B cell (primary cell): ENCODE results near the gene SPATA2. TPM values are rescaled to one million over a fixed set of nuclear protein-coding genes. Genes with fewer than 3 reads are reported as not detected.

Experiments
- ATAC-seq: fragments of 200-7000 bp; cut with Tn5 transposase; one replicate; pipeline ENCODE4 v1.10.0; 2021; ENCODE audit warnings: low read depth, mild to moderate bottlenecking, moderate number of reproducible peaks, moderate library complexity
- CTCF ChIA-PET: fragments of 350-600 bp; sonication (Branson Sonifier 250); formaldehyde crosslinking; loops from one replicate; lab custom pipeline; 2021; ENCODE audit warnings: antibody characterized with exemption, inconsistent platforms; lab: Charles Lee
- POLR2A ChIA-PET: fragments of 350-600 bp; sonication (Branson Sonifier 250); formaldehyde crosslinking; loops from one replicate; lab custom pipeline; 2021; ENCODE audit warnings: antibody characterized with exemption; lab: Charles Lee
- DNase-seq: peaks from one replicate; pipeline ENCODE4 v3.0.0; 2013
- H2AFZ ChIP-seq: 2 replicates; pipeline ENCODE4 v1.6.1; 2012; ENCODE audit warnings: mild to moderate bottlenecking, low read depth, low read length; ENCODE audit not compliant: insufficient read depth, poor library complexity, severe bottlenecking
- H3K27ac ChIP-seq, 2 donors: 1 replicate in 1 of 2; 2 replicates in 1 of 2; pipeline ENCODE4 v1.5.1; 2012 to 2013; ENCODE audit warnings: low read length in 2 of 2, mild to moderate bottlenecking in 2 of 2, moderate library complexity in 1 of 2
- H3K27me3 ChIP-seq, 4 experiments: fragments of 200-600 bp in 1 of 4; sonication (generic) in 1 of 4; replicated peaks in 1 of 4; 1 replicate in 2 of 4; 2 replicates in 2 of 4; pipeline versions ENCODE4 v1.6.1 to v1.7.0; 2013 to 2016; ENCODE audit warnings: low read length in 3 of 4, mild to moderate bottlenecking in 2 of 4, mixed read lengths in 1 of 4, moderate library complexity in 1 of 4; ENCODE audit not compliant: insufficient read depth in 4 of 4, control insufficient read depth in 3 of 4; ENCODE audit errors: control extremely low read depth in 1 of 4
- H3K36me3 ChIP-seq, 2 experiments: replicated peaks in 1 of 2; 1 replicate in 1 of 2; 2 replicates in 1 of 2; pipeline versions ENCODE4 v1.6.1 to v1.7.1; 2013; ENCODE audit warnings: low read length in 1 of 2; ENCODE audit not compliant: insufficient read depth in 2 of 2, control insufficient read depth in 1 of 2; ENCODE audit errors: control extremely low read depth in 1 of 2, extremely low read depth in 1 of 2
- H3K4me1 ChIP-seq, 2 donors: fragments of 200-600 bp in 1 of 2; sonication (generic) in 1 of 2; 1 replicate in 1 of 2; 2 replicates in 1 of 2; pipeline versions ENCODE4 v1.5.1 to v1.6.1; 2013 to 2017; ENCODE audit warnings: low read length in 2 of 2; ENCODE audit not compliant: control insufficient read depth in 2 of 2, insufficient read depth in 2 of 2
- H3K4me2 ChIP-seq: replicated peaks from 2 replicates; pipeline ENCODE3; 2012; ENCODE audit warnings: mild to moderate bottlenecking, low read depth, low read length; ENCODE audit not compliant: poor library complexity, severe bottlenecking
- H3K4me3 ChIP-seq, 5 experiments: fragments of 200-600 bp in 1 of 5; sonication (generic) in 1 of 5; 1 replicate in 3 of 5; 2 replicates in 2 of 5; pipeline versions ENCODE4 v1.5.1 to v1.7.0; 2011 to 2016; ENCODE audit warnings: low read length in 4 of 5, mild to moderate bottlenecking in 4 of 5, low read depth in 2 of 5, control low read depth in 1 of 5, moderate library complexity in 1 of 5; ENCODE audit not compliant: insufficient read depth in 1 of 5; ENCODE audit errors: control extremely low read depth in 1 of 5, extremely low read depth in 1 of 5
- H3K79me2 ChIP-seq: fragments of 200-600 bp; sonication (generic); one replicate; pipeline ENCODE4 v1.6.0; 2016; ENCODE audit warnings: low read length; ENCODE audit not compliant: control insufficient read depth, insufficient read depth
- H3K9ac ChIP-seq: fragments of 200-600 bp; sonication (generic); 2 replicates; pipeline ENCODE4 v1.6.1; 2017; ENCODE audit warnings: mild to moderate bottlenecking, low read length, moderate library complexity
- H3K9me3 ChIP-seq, 3 donors: one replicate each; pipeline versions ENCODE4 v1.6.1 to v1.7.1; 2013; ENCODE audit warnings: low read length in 2 of 3; ENCODE audit not compliant: control insufficient read depth in 2 of 3, insufficient read depth in 1 of 3; ENCODE audit errors: control extremely low read depth in 1 of 3
- H4K20me1 ChIP-seq: 2 replicates; pipeline ENCODE4 v1.6.0; 2012; ENCODE audit warnings: mild to moderate bottlenecking, low read length; ENCODE audit not compliant: insufficient read depth, control insufficient read depth, poor library complexity, severe bottlenecking
- H3K27ac Mint-ChIP-seq: one replicate; pipeline ENCODE4 v1.8.0; 2021; ENCODE audit warnings: mixed read lengths
- H3K27me3 Mint-ChIP-seq: one replicate; pipeline ENCODE4 v1.8.0; 2021; ENCODE audit warnings: mixed read lengths
- H3K4me1 Mint-ChIP-seq: one replicate; pipeline ENCODE4 v1.8.0; 2021; ENCODE audit warnings: mixed read lengths
- H3K4me3 Mint-ChIP-seq: one replicate; pipeline ENCODE4 v1.8.0; 2021; ENCODE audit warnings: mixed read lengths
- H3K9me3 Mint-ChIP-seq: one replicate; pipeline ENCODE4 v1.8.0; 2022; ENCODE audit warnings: mixed read lengths; ENCODE audit not compliant: insufficient read depth
- CTCF ChIP-seq: fragments of 200-600 bp; IDR thresholded peaks from one replicate; pipeline ENCODE4 v1.8.0; 2022; ENCODE audit warnings: antibody characterized with exemption, mild to moderate bottlenecking
- EZH2 ChIP-seq: IDR thresholded peaks from 2 replicates; pipeline ENCODE4 v1.6.1; 2012; ENCODE audit warnings: borderline replicate concordance, low read depth, mild to moderate bottlenecking, moderate library complexity, low read length; ENCODE audit not compliant: insufficient read depth, poor library complexity, severe bottlenecking
- whole genome bisulfite sequencing: methylation state at CpG from one replicate; pipeline ENCODE4 v1.1.5; 2013; ENCODE audit warnings: missing lambda C conversion rate; ENCODE audit not compliant: insufficient coverage; 5-methylcytosine and 5-hydroxymethylcytosine counted together
- intact Hi-C: fragments of 100-400 bp; cut with micrococcal nuclease; formaldehyde crosslinking; loops from one replicate; pipeline ENCODE4 v1.10.0; 2022
- polyA plus RNA-seq: library from polyadenylated mRNA; depleted of rRNA; stranded (reverse); fragments of >200 nt; gene quantifications from 2 replicates; pipeline ENCODE4 v1.2.3, GENCODE V29; 2012
- total RNA-seq, 2 donors: library from RNA; stranded (reverse); fragments of 120-200 nt in 1 of 2; gene quantifications; 1 replicate in 1 of 2; 2 replicates in 1 of 2; pipeline versions ENCODE4 v1.2.3 to v1.2.4, GENCODE V29; 2013 to 2022

SPATA2 gene
- total and polyA plus RNA-seq, 2 donors (not counting 1 experiment from before 2014, with no cell fraction given): 10.7 to 20.0 TPM

- Histone ChIP-seq H3K27ac (no peak overlapping the region), H3K9ac (no peak overlapping the region), H3K4me3 (no peak overlapping the region), H3K79me2 (peaks cover 73% of the 10 kb centered on the region), H3K9me3 (no peaks in the 10 kb centered on the region), H3K36me3 (peaks cover 0 to 1% of the 10 kb centered on the region in 2 experiments), H3K27me3 (no peaks in the 10 kb centered on the region), H3K4me1 (peaks cover 12 to 26% of the 10 kb centered on the region in 2 donors), H2AFZ (no peak overlapping the region), H3K4me2 (no peak overlapping the region), H4K20me1 (peaks cover 17% of the 10 kb centered on the region)
- H3K27me3 Mint-ChIP-seq: no peaks in the 10 kb centered on the region
- no peak for ATAC-seq
- intact Hi-C loops: loop anchor here (2.0 to 10.0 kb wide), 3 partner anchors 199 to 817 kb away; partner anchors contain the start of genes B4GALT5, PARD6B and UBE2V1
- CTCF ChIA-PET: interaction anchor here (0.7 to 2.3 kb wide), 9 partner anchors 12 to 303 kb away, joined by 3 to 7 read pairs (median 4); partner anchors contain the start of gene RNF114
- H3K27ac Mint-ChIP-seq: no peak overlapping the region
- no peak for DNase-seq
- no peaks in the 10 kb centered on the region for H3K9me3 Mint-ChIP-seq
- POLR2A ChIA-PET: no interaction called here
- H3K4me1 Mint-ChIP-seq: peaks cover 31% of the 10 kb centered on the region
- TF ChIP-seq CTCF: no peak
- TF ChIP-seq EZH2: no peak
- H3K4me3 Mint-ChIP-seq: peak overlapping the region; percentile 56
- WGBS: 99% methylated on average over 11 of the region's 16 CpGs
These were observed 1.8 kb downstream of the SPATA2 start for GRCh38 chr20:49913399-49914047.

GRCh38 chr20:49910340-49910706 is 5.0 kb downstream of the SPATA2 start:
- ATAC-seq: no peak
- CTCF ChIA-PET: interaction anchor here (0.6 to 1.7 kb wide), 4 partner anchors 11 to 368 kb away, joined by 3 to 5 read pairs (median 4); no protein-coding TSS in a partner anchor
- POLR2A ChIA-PET: no interaction called here

More at GRCh38 chr20:49910340-49910706, 5.0 kb downstream of the SPATA2 start:
- intact Hi-C loops: loop anchor here (10.0 kb wide), 1 partner anchor 196 kb away; the partner anchor contains the start of gene B4GALT5
- no peak for DNase-seq
- Histone ChIP-seq H3K4me3 (no peak overlapping the region), H4K20me1 (peaks cover 24% of the 10 kb centered on the region), H3K79me2 (peaks cover 70% of the 10 kb centered on the region), H3K27me3 (no peaks in the 10 kb centered on the region), H3K9me3 (no peaks in the 10 kb centered on the region), H2AFZ (no peak overlapping the region), H3K4me2 (no peak overlapping the region), H3K4me1 (peaks cover 12 to 17% of the 10 kb centered on the region in 2 donors), H3K9ac (no peak overlapping the region), H3K36me3 (peaks cover 0 to 27% of the 10 kb centered on the region in 2 experiments), H3K27ac (no peak overlapping the region)
- Mint-ChIP-seq H3K9me3 (no peaks in the 10 kb centered on the region), H3K4me3 (no peak overlapping the region), H3K27ac (no peak overlapping the region), H3K27me3 (no peaks in the 10 kb centered on the region), H3K4me1 (peaks cover 20% of the 10 kb centered on the region)
- 93% methylated on average over 3 of the region's 4 CpGs for WGBS
- TF ChIP-seq CTCF (no peak), EZH2 (no peak)
